Gastrocnemius medialis (tissue), 4 donors: Measurements from ENCODE around the gene HNRNPA0. TPM values are rescaled to one million over a fixed set of nuclear protein-coding genes. Genes with fewer than 3 reads are reported as not detected.
"Not testable (repeated sequence)": the region's sequence is repeated elsewhere in the genome, so short reads cannot be mapped to it uniquely, and the experiment has no call there.

Experiments
- ATAC-seq, 2 donors: fragments of 150-250 bp; one replicate each; pipeline ENCODE4 v1.9.1; 2016
- DNase-seq, 2 donors: peaks; one replicate each; pipeline ENCODE4 v3.0.0-alpha.2; 2019
- H3K27ac ChIP-seq, 4 donors: fragments of 200-600 bp; sonication (generic); 1 replicate in 1 of 4; 2 replicates in 3 of 4; pipeline ENCODE4 v1.5.1; 2016 to 2018; ENCODE audit warnings: mild to moderate bottlenecking in 2 of 4, moderate library complexity in 1 of 4
- H3K27me3 ChIP-seq, 3 donors: fragments of 200-600 bp; sonication (generic) in 2 of 3; 1 replicate in 1 of 3; 2 replicates in 2 of 3; pipeline versions ENCODE4 v1.5.1 to v1.6.0; 2016 to 2019; ENCODE audit warnings: mild to moderate bottlenecking in 1 of 3, moderate library complexity in 1 of 3
- H3K36me3 ChIP-seq, 2 donors: fragments of 200-600 bp; sonication (generic) in 1 of 2; one replicate each; pipeline ENCODE4 v1.5.1; 2017 to 2018
- H3K4me1 ChIP-seq, 2 donors: fragments of 200-600 bp; sonication (generic) in 1 of 2; one replicate each; pipeline ENCODE4 v1.5.1; 2016 to 2017; ENCODE audit warnings: mild to moderate bottlenecking in 2 of 2
- H3K4me3 ChIP-seq, 4 donors: fragments of 200-600 bp; sonication (generic) in 3 of 4; 1 replicate in 1 of 4; 2 replicates in 3 of 4; pipeline ENCODE4 v1.5.1; 2016 to 2019; ENCODE audit warnings: mild to moderate bottlenecking in 2 of 4
- H3K9me3 ChIP-seq, 3 donors: fragments of 200-600 bp; sonication (generic) in 2 of 3; 1 replicate in 1 of 3; 2 replicates in 2 of 3; pipeline ENCODE4 v1.5.1; 2016 to 2019
- POLR2A ChIP-seq, 2 donors: fragments of 450-650 bp; IDR thresholded peaks; one replicate each; pipeline ENCODE4 v1.6.1; 2017; ENCODE audit warnings: antibody characterized with exemption in 2 of 2, mild to moderate bottlenecking in 2 of 2, moderate library complexity in 2 of 2
- in situ Hi-C, 4 donors: fragments of 200-750 bp; cut with MboI; loops; one replicate each; pipeline versions ENCODE4 v1.15.0 to v1.8.0; 2017; ENCODE audit warnings: low sequenced_read_pairs in 4 of 4
- intact Hi-C: fragments of 100-400 bp; cut with DNase I; formaldehyde crosslinking; loops from one replicate; pipeline ENCODE4 v1.15.1; 2023; ENCODE audit warnings: low total_unique reads
- total RNA-seq, 4 donors: library from RNA; depleted of rRNA; stranded (reverse); fragments of >200 nt; gene quantifications; one replicate each; pipeline versions ENCODE4 v1.1.0 to v1.2.3, GENCODE V29; 2016
- TF ChIP-seq, protein P1 (sequence below), 5 experiments: fragments of 450-650 bp in 3 of 5; fragments of 200-600 bp in 2 of 5; sonication (generic) in 2 of 5; IDR thresholded peaks in 4 of 5; conservative IDR thresholded peaks in 1 of 5; 1 replicate in 4 of 5; 2 replicates in 1 of 5; pipeline ENCODE4 v1.5.1; 2016 to 2019; ENCODE audit warnings: antibody characterized with exemption in 5 of 5, mild to moderate bottlenecking in 3 of 5, moderate library complexity in 3 of 5

HNRNPA0 gene
- total RNA-seq, 4 donors from 2014 or later, result 4.2 to 6.0 (median 5.2) TPM

DNA sequence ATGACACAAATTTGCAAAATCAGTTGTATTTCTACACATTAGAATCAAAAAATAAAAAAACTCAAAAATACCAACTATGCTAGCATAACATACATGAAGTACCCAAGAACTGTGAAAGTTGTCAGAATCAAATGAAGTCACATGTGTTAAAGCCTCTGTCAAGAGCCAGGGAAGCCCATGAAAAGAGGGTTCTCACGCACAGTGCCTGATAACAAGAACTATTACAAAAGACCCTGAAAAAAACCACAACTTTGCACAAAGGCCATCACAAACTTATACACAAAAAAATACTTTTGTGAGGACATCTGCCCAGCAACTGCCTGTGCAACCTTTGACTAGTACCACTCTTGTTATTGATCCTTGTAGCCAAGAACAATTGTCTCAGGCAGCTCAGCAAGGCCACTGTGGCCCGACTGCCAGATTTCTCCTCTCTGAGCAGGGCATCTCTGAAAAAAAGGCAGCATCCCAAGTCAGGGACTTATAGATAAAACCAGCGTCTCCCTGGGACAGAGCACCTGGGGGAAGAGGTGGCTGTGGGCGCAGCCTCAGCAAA, 28.9 kb upstream of the HNRNPA0 start:
- in situ Hi-C loops (loop anchor here in 3 of 4 donors (10.0 to 25.0 kb wide), 2 partner anchors 342 to 354 kb away; partner anchors contain the start of gene NME5 (in 2 of the 3)), intact Hi-C loops (no loop called here)
- TF ChIP-seq, protein P1, sequence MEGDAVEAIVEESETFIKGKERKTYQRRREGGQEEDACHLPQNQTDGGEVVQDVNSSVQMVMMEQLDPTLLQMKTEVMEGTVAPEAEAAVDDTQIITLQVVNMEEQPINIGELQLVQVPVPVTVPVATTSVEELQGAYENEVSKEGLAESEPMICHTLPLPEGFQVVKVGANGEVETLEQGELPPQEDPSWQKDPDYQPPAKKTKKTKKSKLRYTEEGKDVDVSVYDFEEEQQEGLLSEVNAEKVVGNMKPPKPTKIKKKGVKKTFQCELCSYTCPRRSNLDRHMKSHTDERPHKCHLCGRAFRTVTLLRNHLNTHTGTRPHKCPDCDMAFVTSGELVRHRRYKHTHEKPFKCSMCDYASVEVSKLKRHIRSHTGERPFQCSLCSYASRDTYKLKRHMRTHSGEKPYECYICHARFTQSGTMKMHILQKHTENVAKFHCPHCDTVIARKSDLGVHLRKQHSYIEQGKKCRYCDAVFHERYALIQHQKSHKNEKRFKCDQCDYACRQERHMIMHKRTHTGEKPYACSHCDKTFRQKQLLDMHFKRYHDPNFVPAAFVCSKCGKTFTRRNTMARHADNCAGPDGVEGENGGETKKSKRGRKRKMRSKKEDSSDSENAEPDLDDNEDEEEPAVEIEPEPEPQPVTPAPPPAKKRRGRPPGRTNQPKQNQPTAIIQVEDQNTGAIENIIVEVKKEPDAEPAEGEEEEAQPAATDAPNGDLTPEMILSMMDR (IDR thresholded peaks at IDR 0.05 in 4 of 5, conservative IDR thresholded peaks at IDR 0.05 in 1 of 5), result no peak
- TF ChIP-seq POLR2A (IDR thresholded peaks at IDR 0.05), result no peak
- H3K4me1 ChIP-seq, result peaks cover 0 to 8% of the 10 kb centered on the region in 2 donors
- H3K36me3 ChIP-seq, result no peaks in the 10 kb centered on the region
- no peak overlapping the region for H3K4me3 ChIP-seq
- H3K9me3 ChIP-seq, result no peaks in the 10 kb centered on the region
- ATAC-seq (no peak), DNase-seq (no peak)
- no peak overlapping the region for H3K27ac ChIP-seq
- no peaks in the 10 kb centered on the region for H3K27me3 ChIP-seq

GRCh38 chr5:137782055-137782454, 27.9 kb upstream of the HNRNPA0 start:
- Histone ChIP-seq H3K27me3 (no peaks in the 10 kb centered on the region), H3K36me3 (no peaks in the 10 kb centered on the region), H3K4me1 (peaks cover 0 to 8% of the 10 kb centered on the region in 2 donors), H3K27ac (no peak overlapping the region), H3K9me3 (no peaks in the 10 kb centered on the region), H3K4me3 (no peak overlapping the region)
- intact Hi-C loops, result no loop called here
- TF ChIP-seq, protein P1 (IDR thresholded peaks at IDR 0.05 in 4 of 5, conservative IDR thresholded peaks at IDR 0.05 in 1 of 5), result no peak
- TF ChIP-seq POLR2A (IDR thresholded peaks at IDR 0.05), result no peak
- DNase-seq (no peak), ATAC-seq (no peak)
- in situ Hi-C loops, result loop anchor here in 3 of 4 donors (10.0 to 25.0 kb wide), 2 partner anchors 343 to 355 kb away; partner anchors contain the start of gene NME5 (in 2 of the 3)

DNA sequence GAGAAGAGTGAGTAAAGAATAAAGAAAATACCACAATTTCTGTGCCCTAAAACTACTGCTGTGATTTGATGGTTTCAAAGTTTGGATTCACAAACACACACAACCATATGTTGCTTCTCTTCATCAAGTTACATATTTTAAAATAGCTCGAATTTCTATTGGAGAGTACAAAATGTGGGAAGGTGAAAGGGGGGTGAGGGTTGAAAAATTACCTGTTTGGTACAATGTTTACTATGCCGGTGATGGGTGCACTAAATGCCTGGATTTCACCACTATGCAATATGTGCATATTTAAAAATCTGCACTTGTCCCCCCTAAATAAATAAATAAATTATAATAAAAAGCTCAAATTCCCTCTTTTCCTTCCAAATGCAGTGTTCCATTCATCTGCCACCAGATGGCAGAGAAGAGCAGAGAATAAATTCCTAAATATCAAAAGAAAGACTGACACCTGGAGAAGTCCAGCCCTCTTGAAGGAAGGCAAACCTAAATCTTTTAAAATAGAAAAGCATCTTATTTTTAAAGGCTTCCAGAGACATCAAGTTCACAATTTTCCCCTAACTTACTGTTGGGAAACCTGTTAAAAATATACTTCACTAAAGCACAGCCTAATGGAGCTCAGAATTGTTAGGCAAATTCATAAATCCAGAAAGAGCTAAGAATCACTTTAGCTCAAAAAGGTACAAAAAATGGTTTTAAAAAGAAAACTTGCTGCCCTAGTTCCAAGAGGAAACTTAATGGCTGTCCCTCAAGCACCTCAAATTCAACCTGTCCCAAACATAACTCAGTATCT, 24.8 kb upstream of the HNRNPA0 start:
- no peaks in the 10 kb centered on the region for H3K27me3 ChIP-seq
- no peak overlapping the region for H3K4me3 ChIP-seq
- in situ Hi-C loops, result loop anchor here in 2 of 4 donors (25.0 kb wide), 1 partner anchor 358 kb away; the partner anchor contains the start of gene NME5 (in 2 of the 2)
- H3K4me1 ChIP-seq, result peaks cover 0 to 8% of the 10 kb centered on the region in 2 donors
- intact Hi-C loops, result loop anchor here (1.0 to 10.0 kb wide), 3 partner anchors 43 to 356 kb away; partner anchors contain the start of genes NME5 and PKD2L2
- no peaks in the 10 kb centered on the region for H3K36me3 ChIP-seq
- no peaks in the 10 kb centered on the region for H3K9me3 ChIP-seq
- DNase-seq (no peak), ATAC-seq (peak in 1 of 2 donors; percentile 46)
- TF ChIP-seq, protein P1 (IDR thresholded peaks at IDR 0.05 in 4 of 5, conservative IDR thresholded peaks at IDR 0.05 in 1 of 5), result peak; percentile 74 to 83 (median 79)
- no peak for TF ChIP-seq POLR2A (IDR thresholded peaks at IDR 0.05)
- H3K27ac ChIP-seq, result no peak overlapping the region

GRCh38 chr5:137767937-137768336, 13.8 kb upstream of the HNRNPA0 start:
- ATAC-seq, H3K27ac ChIP-seq, H3K4me3 ChIP-seq, H3K27me3 ChIP-seq, H3K36me3 ChIP-seq, intact Hi-C loops, H3K4me1 ChIP-seq, DNase-seq, H3K9me3 ChIP-seq: not testable (repeated sequence)
- in situ Hi-C loops, result loop anchor here in 2 of 4 donors (25.0 kb wide), 1 partner anchor 269 kb away; the partner anchor contains the start of gene FAM13B (in 2 of the 2)

- in situ Hi-C loops, result loop anchor here in 2 of 4 donors (25.0 kb wide), 1 partner anchor 276 kb away; the partner anchor contains the start of gene FAM13B (in 2 of the 2)
- TF ChIP-seq POLR2A (IDR thresholded peaks at IDR 0.05), result no peak
- TF ChIP-seq, protein P1 (IDR thresholded peaks at IDR 0.05 in 4 of 5, conservative IDR thresholded peaks at IDR 0.05 in 1 of 5), result no peak
- no peak overlapping the region for H3K27ac ChIP-seq
- no peaks in the 10 kb centered on the region for H3K9me3 ChIP-seq
- no peaks in the 10 kb centered on the region for H3K36me3 ChIP-seq
- H3K4me3 ChIP-seq, result no peak overlapping the region
- intact Hi-C loops, result no loop called here
- DNase-seq (no peak), ATAC-seq (no peak)
- no peaks in the 10 kb centered on the region for H3K27me3 ChIP-seq
- peaks cover 0 to 7% of the 10 kb centered on the region in 2 donors for H3K4me1 ChIP-seq
Measured at GRCh38 chr5:137761566-137761965, 7.4 kb upstream of the HNRNPA0 start.
